Measurements from ENCODE around the gene HNRNPUL1.
"Not testable (repeated sequence)": the region's sequence is repeated elsewhere in the genome, so short reads cannot be mapped to it uniquely, and the experiment has no call there.

The HNRNPUL1 gene

DNA sequence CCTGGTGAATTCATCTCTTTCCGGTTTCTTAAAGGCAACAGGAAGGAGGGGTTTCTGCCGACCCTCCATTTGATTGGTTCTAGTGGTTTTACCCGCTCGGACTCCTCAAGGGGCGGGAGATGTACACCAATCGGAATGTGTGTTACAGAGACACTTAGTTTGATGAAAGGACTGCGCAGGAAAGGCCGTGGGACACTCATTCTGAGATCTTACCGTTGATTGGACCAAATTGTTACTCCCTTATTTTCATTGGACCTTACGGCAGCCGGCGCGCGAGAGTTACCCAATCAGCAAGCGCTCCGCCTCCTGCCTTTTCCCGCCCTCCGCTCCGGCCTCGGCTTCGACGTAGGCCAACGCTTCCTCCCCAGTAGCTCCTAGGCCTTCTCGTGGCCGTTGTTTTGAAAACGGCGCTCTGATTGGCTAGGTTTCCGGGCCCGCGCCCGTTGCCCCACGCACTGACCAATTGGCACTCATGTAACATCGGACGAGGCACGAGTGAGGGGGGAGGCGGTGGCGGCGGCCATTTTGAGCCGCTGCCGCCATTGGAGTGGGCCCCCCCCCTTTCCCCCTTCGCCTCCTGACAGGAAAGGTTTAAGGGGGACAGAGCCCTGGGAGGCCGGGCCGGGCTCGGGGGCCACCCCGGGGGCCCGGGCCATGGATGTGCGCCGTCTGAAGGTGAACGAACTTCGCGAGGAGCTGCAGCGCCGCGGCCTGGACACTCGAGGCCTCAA lies at the start of gene HNRNPUL1:
HNRNPUL1 (plus strand) TSS at position 523 of the 731 bp plus-strand sequence; CDS start at position 655, 132 bp downstream.
- DNase-seq, result peak; percentile 98

DNA sequence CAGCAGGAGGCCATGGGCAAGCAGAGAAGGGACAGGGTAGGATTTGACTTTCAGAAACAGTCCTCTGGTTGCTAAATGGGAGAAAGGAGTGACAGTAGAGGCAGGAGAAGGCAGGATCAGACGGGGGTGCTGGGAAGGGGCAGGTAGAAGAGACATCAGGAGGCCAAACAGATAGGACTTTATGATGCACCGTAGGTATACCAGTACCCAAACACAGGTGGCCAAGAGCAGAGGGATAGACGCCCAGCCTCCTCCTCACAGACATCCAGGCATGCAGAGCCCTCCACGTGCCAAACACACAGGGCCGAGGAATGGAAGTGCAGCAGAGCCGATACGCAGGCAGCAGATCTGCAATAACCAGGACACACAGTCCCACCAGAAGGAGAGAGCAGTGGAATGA lies 46.4 kb upstream of the HNRNPUL1 start:
- no peak for DNase-seq

DNA sequence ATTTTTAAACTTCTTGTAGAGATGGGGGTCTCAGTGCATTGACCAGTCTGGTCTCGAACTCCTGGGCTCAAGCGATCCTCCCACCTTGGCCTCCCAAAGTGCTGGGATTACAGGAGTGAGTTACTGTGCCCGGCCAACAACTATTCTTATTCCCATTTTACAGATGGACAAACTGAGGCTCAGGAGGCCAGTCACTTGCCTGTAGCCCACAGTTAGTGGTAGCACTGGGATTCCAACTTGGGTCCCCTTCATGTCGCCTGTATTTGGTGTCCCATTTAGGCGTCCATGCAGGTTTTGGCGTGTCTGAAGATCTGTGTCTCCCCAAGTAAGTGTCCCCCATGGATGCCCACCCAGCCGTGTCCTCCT lies 45.9 kb upstream of the HNRNPUL1 start:
- no peak for DNase-seq

DNA sequence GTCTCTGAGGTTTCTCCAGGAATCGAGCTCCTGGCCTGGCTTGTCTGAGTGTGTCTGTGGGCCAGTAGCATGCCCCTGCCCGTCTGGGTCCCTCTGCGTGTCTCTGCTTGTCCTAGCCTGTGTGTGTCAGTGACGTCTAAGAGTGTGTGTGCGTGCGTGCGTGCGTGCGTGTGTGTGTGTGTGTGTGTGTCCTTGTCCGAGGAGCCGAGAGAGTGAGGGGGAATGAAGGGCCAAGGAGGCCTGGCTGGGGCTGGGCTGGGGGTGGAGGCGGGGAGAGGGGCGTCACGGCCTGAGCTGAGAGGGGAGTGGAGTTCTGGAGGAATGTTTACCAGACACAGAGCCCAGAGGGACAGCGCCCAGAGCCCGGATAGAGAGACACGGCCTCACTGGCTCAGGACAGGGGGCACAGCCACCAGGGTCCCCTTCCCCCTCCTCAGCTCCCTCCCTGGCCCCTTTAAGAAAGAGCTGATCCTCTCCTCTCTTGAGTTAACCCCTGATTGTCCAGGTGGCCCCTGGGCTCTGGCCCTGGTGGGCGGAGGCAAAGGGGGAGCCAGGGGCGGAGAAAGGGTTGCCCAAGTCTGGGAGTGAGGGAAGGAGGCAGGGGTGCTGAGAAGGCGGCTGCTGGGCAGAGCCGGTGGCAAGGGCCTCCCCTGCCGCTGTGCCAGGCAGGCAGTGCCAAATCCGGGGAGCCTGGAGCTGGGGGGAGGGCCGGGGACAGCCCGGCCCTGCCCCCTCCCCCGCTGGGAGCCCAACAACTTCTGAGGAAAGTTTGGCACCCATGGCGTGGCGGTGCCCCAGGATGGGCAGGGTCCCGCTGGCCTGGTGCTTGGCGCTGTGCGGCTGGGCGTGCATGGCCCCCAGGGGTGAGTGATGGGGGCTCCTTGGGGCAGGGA lies 45.3 kb upstream of the HNRNPUL1 start, which contains the start of gene AXL:
AXL (plus strand) TSS at position 609 of the 893 bp plus-strand sequence; CDS start at position 779, 170 bp downstream.
- DNase-seq, result no peak

DNA sequence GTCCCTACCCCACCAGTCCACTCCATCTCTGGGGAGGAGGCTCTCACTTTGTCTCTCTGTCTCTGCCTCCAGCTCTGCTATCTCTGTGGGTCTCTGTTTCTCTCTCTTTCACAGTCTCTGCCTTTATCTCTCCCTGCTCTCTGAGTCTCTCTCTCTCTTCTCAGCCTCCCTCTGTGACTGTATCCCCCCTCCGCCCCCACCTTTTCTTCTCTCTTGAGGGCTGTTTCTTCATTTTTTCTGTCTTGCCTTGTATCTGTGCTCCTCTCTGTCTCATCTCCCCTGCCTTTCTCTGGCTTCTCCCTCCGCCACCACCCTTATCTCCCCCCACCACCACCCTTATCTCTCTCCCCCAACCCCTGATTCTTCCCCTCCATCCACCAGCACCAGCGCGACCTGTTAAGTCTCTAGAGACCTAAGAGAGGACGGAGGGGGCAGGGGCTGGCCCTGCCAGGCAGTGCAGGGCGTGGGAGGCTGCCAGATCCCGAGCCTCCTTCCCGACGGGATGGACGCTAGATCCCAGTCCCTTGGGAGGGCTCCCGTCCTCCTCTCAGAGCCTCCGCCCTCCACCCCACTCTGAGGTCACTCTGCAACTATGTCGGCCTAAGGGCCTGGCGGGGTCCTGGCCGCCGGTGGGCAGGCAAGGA lies 44.1 kb upstream of the HNRNPUL1 start:
- DNase-seq, result no peak

GRCh38 chr19:41220811-41221210 lies 43.4 kb upstream of the HNRNPUL1 start:
- no peak for DNase-seq

DNA sequence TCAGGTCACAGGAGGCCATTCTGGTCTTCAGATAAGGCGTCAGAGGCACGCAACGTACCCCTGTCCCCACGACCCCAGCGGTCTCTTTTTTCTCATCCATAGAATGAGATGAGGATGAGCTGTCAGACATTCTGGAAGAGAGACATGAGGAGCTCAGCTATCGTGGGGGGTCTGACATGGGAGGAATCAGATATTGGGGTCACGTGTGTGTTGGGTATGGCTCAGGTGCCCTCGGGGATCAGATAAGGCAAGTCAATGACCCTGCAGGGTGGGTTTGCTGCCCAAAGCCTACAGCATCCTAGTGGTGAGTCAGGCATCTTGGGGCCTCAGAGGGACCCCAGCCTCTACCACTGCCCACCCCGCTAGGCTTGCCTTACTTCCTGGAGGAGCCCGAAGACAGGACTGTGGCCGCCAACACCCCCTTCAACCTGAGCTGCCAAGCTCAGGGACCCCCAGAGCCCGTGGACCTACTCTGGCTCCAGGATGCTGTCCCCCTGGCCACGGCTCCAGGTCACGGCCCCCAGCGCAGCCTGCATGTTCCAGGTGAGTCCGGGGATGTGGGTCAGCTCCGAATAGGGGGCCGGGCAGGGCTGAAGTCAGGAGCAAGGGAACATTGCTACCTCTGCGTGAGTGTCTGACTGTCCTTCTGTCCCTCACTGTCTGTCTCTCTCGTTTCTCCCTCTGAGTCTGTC lies 42.5 kb upstream of the HNRNPUL1 start:
- DNase-seq, result no peak

- DNase-seq, result no peak
Observed at GRCh38 chr19:41222240-41222639, 41.9 kb upstream of the HNRNPUL1 start.

DNA sequence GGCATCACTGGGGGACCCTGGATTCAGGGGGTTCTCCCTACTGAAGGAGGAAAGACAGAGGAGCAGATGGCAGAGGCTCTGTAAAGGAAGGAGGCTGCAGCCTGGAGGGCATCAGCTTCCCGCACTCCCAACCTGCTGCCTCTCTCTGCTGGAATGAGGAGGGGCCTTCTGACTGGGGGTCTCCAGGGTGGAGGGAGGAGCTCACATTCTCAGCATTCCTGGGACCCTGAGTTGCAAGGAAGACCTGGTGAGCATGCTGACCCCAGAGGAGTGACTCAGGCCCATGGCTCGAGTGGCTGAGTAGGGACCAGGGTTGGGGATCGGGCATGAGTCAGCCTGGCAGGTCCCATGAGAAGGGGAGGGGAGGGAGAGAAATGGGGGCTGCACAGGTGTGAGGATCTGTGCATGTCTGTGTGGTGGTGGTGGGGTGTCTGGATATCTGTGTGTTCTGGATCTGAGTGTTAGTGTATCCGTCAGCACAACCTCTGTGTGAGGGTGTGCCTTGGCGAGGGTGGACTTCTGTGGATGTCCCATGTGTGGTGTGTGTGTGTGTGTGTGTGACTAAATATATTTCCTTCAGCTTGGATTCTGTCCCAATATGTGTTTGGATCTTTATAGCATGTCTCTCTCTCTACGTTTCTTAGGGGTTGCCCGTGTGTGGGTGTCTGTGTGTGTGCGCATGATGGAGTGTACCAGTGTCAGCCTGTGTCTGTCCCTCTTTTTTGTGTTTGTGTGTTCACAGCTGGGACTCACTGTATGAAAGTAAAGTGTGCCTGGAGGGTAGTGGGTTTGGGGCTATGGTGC lies 40.5 kb upstream of the HNRNPUL1 start:
- no peak for DNase-seq

DNA sequence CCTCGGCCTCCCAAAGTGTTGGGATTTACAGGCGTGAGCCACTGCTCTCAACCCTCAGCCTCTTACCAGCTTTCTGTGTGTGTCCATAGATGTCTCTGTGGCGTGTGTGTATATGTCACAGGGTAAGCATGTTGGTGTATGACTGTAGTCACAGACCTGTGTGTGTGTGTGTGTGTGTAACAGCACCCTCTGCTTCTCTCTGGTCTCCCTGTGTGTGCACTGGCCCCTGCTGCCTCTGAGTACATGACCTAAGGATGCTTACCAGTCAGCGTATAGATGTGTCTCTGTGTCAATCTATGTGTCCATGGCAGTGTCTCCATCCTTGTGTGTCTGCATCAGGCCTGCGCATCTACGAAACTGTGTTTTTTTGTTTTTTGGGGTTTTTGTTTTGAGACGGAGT lies 39.5 kb upstream of the HNRNPUL1 start:
- no peak for DNase-seq

- DNase-seq, result peak; percentile 62
Observed at GRCh38 chr19:41225238-41226052, 38.7 kb upstream of the HNRNPUL1 start.

- DNase-seq, result peak; percentile 60
Observed at GRCh38 chr19:41226053-41226873, 37.9 kb upstream of the HNRNPUL1 start.

GRCh38 chr19:41226874-41227390 lies 37.2 kb upstream of the HNRNPUL1 start:
- DNase-seq, result peak; percentile 18

- DNase-seq, result no peak
Observed at GRCh38 chr19:41228486-41228885, 35.7 kb upstream of the HNRNPUL1 start.

GRCh38 chr19:41229338-41229737 lies 34.8 kb upstream of the HNRNPUL1 start:
- DNase-seq, result not testable (repeated sequence)

GRCh38 chr19:41230067-41230857 lies 33.9 kb upstream of the HNRNPUL1 start:
- DNase-seq, result no peak

DNA sequence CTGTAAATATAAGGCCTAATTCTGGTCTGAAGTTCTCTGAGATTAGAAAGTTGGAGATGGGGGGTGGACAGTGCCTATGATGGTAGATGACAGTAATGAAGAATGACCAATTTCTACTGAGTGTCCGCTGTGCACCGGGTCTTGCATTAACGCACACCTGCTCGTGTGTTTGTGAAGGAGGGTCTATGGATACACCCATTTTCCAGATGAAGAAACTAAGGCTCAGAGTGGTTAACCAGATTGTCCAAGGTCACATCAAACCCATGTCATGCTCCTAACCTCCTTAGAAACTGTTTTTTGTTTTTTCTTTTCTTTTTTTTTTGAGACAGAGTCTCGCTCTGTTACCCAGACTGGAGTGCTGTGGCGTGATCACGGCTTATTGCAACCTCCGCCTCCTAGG lies 31.5 kb upstream of the HNRNPUL1 start:
- DNase-seq, result no peak

DNA sequence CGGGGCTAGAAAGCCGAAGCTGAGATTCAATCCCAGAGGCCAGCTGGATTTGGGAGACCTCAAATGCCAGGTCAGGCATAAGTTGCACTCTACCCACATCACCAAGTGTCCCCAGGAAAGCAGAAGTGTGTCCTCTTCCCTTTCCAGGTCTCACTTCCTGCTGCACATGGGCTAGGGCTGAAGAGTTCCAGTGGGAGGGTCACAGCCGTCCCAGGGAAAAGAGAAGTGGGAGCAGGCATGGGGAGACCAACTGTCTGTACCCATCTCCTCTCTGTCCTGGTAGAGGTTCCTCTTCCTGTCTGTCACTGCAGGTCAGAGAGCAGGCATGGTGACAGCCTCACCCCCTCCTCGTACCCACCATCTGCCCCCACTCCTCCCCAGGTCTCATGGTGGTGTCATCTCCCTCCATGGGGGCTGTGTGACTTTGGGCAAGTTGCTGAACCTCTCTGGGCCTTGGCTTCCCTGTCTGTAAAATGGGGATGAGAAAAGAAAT lies 30.4 kb upstream of the HNRNPUL1 start:
- DNase-seq, result no peak
